HCT116 (cell line): ENCODE results near the gene TRIM5. TPM values are rescaled to one million over a fixed set of nuclear protein-coding genes. Genes with fewer than 3 reads are reported as not detected.

Source experiments
- ATAC-seq: fragments of 200-7000 bp; cut with Tn5 transposase; 2 replicates; pipeline ENCODE4 v1.9.1; 2020; ENCODE audit warnings: mild to moderate bottlenecking, moderate library complexity
- BruUV-seq: library from RNA; stranded (reverse); fragments of 400-500 nt; replicated peaks from 2 replicates; lab custom pipeline; 2021; lab: Mats Ljungman, UMichigan
- CTCF ChIA-PET: fragments of 300-600 bp; sonication (Branson Sonifier 250); formaldehyde crosslinking; loops from one replicate; lab custom pipeline; 2021; ENCODE audit warnings: antibody characterized with exemption; lab: Charles Lee
- POLR2A ChIA-PET: fragments of 300-600, 350-600 bp; sonication (Branson Sonifier 250); formaldehyde crosslinking; loops from one replicate; lab custom pipeline; 2021; ENCODE audit warnings: antibody characterized with exemption; lab: Charles Lee
- RAD21 ChIA-PET, 2 experiments: fragments of 300-600 bp; sonication (Branson Sonifier 250); formaldehyde crosslinking; loops; one replicate each; lab custom pipeline; 2023; ENCODE audit warnings: low total read pairs in 2 of 2; ENCODE audit not compliant: uncharacterized antibody in 2 of 2, unreplicated experiment in 2 of 2, low non-redundant PET in 1 of 2; lab: Charles Lee
- DNase-seq: peaks from one replicate; pipeline ENCODE4 v3.0.0-alpha.2; 2010; ENCODE audit warnings: low read depth, low spot score
- H2AFZ ChIP-seq: fragments of 200-600 bp; shearing (Covaris generic), sonication (generic); 2 replicates; pipeline ENCODE4 v1.6.1; 2017; ENCODE audit warnings: low read depth, mixed run types, mixed read lengths, antibody characterized with exemption, low read length; ENCODE audit not compliant: poor library complexity, severe bottlenecking
- H3K27ac ChIP-seq: 2 replicates; pipeline ENCODE4 v1.5.1; 2012; ENCODE audit warnings: low read depth, low read length
- H3K27me3 ChIP-seq: fragments of 200-600 bp; sonication (generic); 2 replicates; pipeline ENCODE4 v1.6.1; 2016; ENCODE audit warnings: mixed run types, low read length, mixed read lengths; ENCODE audit not compliant: insufficient read depth
- H3K36me3 ChIP-seq, 2 experiments: fragments of 200-500 bp in 1 of 2; fragments of 200-600 bp in 1 of 2; sonication (Bioruptor generic) in 1 of 2; sonication (generic) in 1 of 2; 2 replicates each; pipeline versions ENCODE4 v1.5.1 to v1.6.1; 2014 to 2016; ENCODE audit warnings: low read length in 2 of 2, inconsistent platforms in 1 of 2, mixed read lengths in 1 of 2, mixed run types in 1 of 2; ENCODE audit not compliant: insufficient read depth in 2 of 2, control insufficient read depth in 1 of 2
- H3K4me1 ChIP-seq, 2 experiments: fragments of 200-600 bp in 1 of 2; sonication (generic) in 1 of 2; 2 replicates each; pipeline versions ENCODE4 v1.5.1 to v1.6.1; 2012 to 2017; ENCODE audit warnings: low read length in 2 of 2, inconsistent platforms in 1 of 2, mild to moderate bottlenecking in 1 of 2, mixed read lengths in 1 of 2, mixed run types in 1 of 2, moderate library complexity in 1 of 2; ENCODE audit not compliant: insufficient read depth in 2 of 2, control insufficient read depth in 1 of 2
- H3K4me2 ChIP-seq: fragments of 200-600 bp; sonication (generic); 2 replicates; pipeline ENCODE4 v1.6.1; 2017; ENCODE audit warnings: mixed run types, low read length, mixed read lengths
- H3K4me3 ChIP-seq, 2 experiments: fragments of 200-600 bp in 1 of 2; sonication (generic) in 1 of 2; replicated peaks in 1 of 2; 2 replicates each; pipeline ENCODE4 v1.5.1; 2011 to 2016; ENCODE audit warnings: low read length in 2 of 2, control low read depth in 1 of 2, low read depth in 1 of 2, mild to moderate bottlenecking in 1 of 2, mixed read lengths in 1 of 2, mixed run types in 1 of 2
- H3K79me2 ChIP-seq: fragments of 200-600 bp; sonication (generic); 2 replicates; pipeline ENCODE4 v1.6.1; 2017; ENCODE audit warnings: mild to moderate bottlenecking, mixed run types, low read length, moderate library complexity, mixed read lengths; ENCODE audit not compliant: insufficient read depth
- H3K9ac ChIP-seq: fragments of 200-600 bp; sonication (generic); 2 replicates; pipeline ENCODE4 v1.6.1; 2016; ENCODE audit warnings: low read length, mixed read lengths
- H3K9me2 ChIP-seq: fragments of 200-600 bp; sonication (generic), shearing (Covaris generic); 2 replicates; pipeline ENCODE4 v1.6.1; 2017; ENCODE audit warnings: mixed run types, mild to moderate bottlenecking, moderate library complexity; ENCODE audit not compliant: insufficient read depth
- H3K9me3 ChIP-seq, 2 experiments: fragments of 200-500 bp in 1 of 2; fragments of 200-600 bp in 1 of 2; sonication (Bioruptor generic) in 1 of 2; sonication (generic) in 1 of 2; 2 replicates each; pipeline ENCODE4 v1.6.1; 2014 to 2017; ENCODE audit warnings: low read length in 2 of 2, mixed read lengths in 2 of 2, inconsistent platforms in 1 of 2, low read depth in 1 of 2, mild to moderate bottlenecking in 1 of 2, mixed run types in 1 of 2, moderate library complexity in 1 of 2; ENCODE audit not compliant: control insufficient read depth in 1 of 2, insufficient read depth in 1 of 2
- H4K20me1 ChIP-seq: fragments of 200-600 bp; sonication (generic), shearing (Covaris generic); 2 replicates; pipeline ENCODE4 v1.6.1; 2017; ENCODE audit warnings: mixed run types, mild to moderate bottlenecking, moderate library complexity; ENCODE audit not compliant: insufficient read depth
- CBX3 ChIP-seq: IDR thresholded peaks from 2 replicates; pipeline ENCODE4 v1.6.1; 2012; ENCODE audit warnings: low read depth
- EGR1 ChIP-seq: IDR thresholded peaks from 2 replicates; pipeline ENCODE4 v1.6.1; 2012; ENCODE audit warnings: low read depth
- FOSL1 ChIP-seq: IDR thresholded peaks from 2 replicates; pipeline ENCODE4 v1.6.1; 2012; ENCODE audit warnings: low read depth
- JUND ChIP-seq: IDR thresholded peaks from 2 replicates; pipeline ENCODE4 v1.6.1; 2012
- POLR2A ChIP-seq: IDR thresholded peaks from 2 replicates; pipeline ENCODE4 v1.7.0; 2011; ENCODE audit warnings: borderline replicate concordance; ENCODE audit not compliant: insufficient read depth, insufficient read length; ENCODE audit errors: extremely low read depth
- POLR2AphosphoS5 ChIP-seq: IDR thresholded peaks from 2 replicates; pipeline ENCODE4 v1.6.1; 2011; ENCODE audit warnings: mild to moderate bottlenecking, low read depth, low read length, moderate library complexity
- RAD21 ChIP-seq: IDR thresholded peaks from 2 replicates; pipeline ENCODE4 v1.6.1; 2012; ENCODE audit warnings: low read depth, mild to moderate bottlenecking
- SIN3A ChIP-seq: IDR thresholded peaks from 2 replicates; pipeline ENCODE4 v1.6.1; 2012; ENCODE audit warnings: low read depth
- SP1 ChIP-seq: IDR thresholded peaks from 2 replicates; pipeline ENCODE4 v1.6.1; 2012; ENCODE audit warnings: low read depth
- YY1 ChIP-seq: IDR thresholded peaks from 2 replicates; pipeline ENCODE4 v1.6.1; 2011; ENCODE audit warnings: low read length, low read depth, moderate library complexity, mild to moderate bottlenecking; ENCODE audit not compliant: insufficient replicate concordance; ENCODE audit errors: extremely low read depth
- intact Hi-C: fragments of 100-400 bp; cut with micrococcal nuclease; formaldehyde crosslinking; loops from 2 replicates; pipeline ENCODE4 v1.10.0; 2022
- total RNA-seq: library from RNA; stranded (reverse); gene quantifications from one replicate; pipeline ENCODE4 v1.2.1, GENCODE V29; 2021; ENCODE audit not compliant: unreplicated experiment
- TF ChIP-seq, protein P1 (sequence below): IDR thresholded peaks from 2 replicates; pipeline ENCODE4 v1.6.1; 2012; ENCODE audit warnings: low read depth
- TF ChIP-seq, protein P2 (sequence below): IDR thresholded peaks from 2 replicates; pipeline ENCODE4 v1.6.1; 2012
- TF ChIP-seq, protein P3 (sequence below): IDR thresholded peaks from 2 replicates; pipeline ENCODE4 v1.6.1; 2012
- TF ChIP-seq, protein P4 (sequence below), 3 experiments: fragments of 200-600 bp in 1 of 3; sonication (generic) in 1 of 3; IDR thresholded peaks in 2 of 3; conservative IDR thresholded peaks in 1 of 3; 2 replicates each; pipeline ENCODE4 v1.5.1; 2012 to 2017; ENCODE audit warnings: low read depth in 2 of 3, low read length in 2 of 3, antibody characterized with exemption in 1 of 3, borderline replicate concordance in 1 of 3, control low read depth in 1 of 3, mild to moderate bottlenecking in 1 of 3, mixed read lengths in 1 of 3, mixed run types in 1 of 3, moderate library complexity in 1 of 3; ENCODE audit not compliant: insufficient read depth in 1 of 3

Gene TRIM5
- total RNA-seq, 1 experiment from 2014 or later = 13.7 TPM

DNA sequence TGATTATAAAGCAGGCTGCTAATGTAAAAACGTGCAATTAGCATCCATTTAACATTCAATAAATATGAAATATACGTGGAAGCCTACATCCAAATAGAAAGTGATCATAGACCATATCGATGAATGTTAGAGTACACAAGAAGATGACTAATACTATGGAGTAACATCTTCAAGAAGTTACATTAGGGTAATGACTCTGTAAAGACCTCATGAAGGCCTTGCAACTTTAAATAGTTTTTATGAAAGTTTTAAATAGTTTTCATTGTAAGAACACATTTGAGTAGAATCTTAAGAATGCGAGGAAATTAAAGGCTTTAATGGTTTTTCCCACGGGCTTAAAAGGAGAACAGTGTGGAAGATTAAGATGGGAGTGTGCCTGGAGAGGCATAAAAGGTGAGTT is 58.7 kb downstream of the TRIM5 start:
- Histone ChIP-seq H3K36me3 (no peaks in the 10 kb centered on the region), H3K9ac (no peak overlapping the region), H3K9me2 (no peaks in the 10 kb centered on the region), H3K27ac (no peak overlapping the region), H4K20me1 (no peaks in the 10 kb centered on the region), H3K79me2 (no peaks in the 10 kb centered on the region), H3K27me3 (no peaks in the 10 kb centered on the region), H3K4me2 (no peak overlapping the region), H3K9me3 (no peaks in the 10 kb centered on the region), H3K4me1 (peaks cover 1 to 12% of the 10 kb centered on the region in 2 experiments; a peak in 2 of 4 replicates), H3K4me3 (no peak overlapping the region), H2AFZ (no peak overlapping the region)
- intact Hi-C loops = no loop called here
- DNase-seq = no peak
- BruUV-seq = no TSS peak
- RAD21 ChIA-PET = no interaction called here
- CTCF ChIA-PET = no interaction called here
- ATAC-seq = no peak
- no peak for TF ChIP-seq FOSL1
- no peak for TF ChIP-seq SIN3A
- TF ChIP-seq, protein P1, sequence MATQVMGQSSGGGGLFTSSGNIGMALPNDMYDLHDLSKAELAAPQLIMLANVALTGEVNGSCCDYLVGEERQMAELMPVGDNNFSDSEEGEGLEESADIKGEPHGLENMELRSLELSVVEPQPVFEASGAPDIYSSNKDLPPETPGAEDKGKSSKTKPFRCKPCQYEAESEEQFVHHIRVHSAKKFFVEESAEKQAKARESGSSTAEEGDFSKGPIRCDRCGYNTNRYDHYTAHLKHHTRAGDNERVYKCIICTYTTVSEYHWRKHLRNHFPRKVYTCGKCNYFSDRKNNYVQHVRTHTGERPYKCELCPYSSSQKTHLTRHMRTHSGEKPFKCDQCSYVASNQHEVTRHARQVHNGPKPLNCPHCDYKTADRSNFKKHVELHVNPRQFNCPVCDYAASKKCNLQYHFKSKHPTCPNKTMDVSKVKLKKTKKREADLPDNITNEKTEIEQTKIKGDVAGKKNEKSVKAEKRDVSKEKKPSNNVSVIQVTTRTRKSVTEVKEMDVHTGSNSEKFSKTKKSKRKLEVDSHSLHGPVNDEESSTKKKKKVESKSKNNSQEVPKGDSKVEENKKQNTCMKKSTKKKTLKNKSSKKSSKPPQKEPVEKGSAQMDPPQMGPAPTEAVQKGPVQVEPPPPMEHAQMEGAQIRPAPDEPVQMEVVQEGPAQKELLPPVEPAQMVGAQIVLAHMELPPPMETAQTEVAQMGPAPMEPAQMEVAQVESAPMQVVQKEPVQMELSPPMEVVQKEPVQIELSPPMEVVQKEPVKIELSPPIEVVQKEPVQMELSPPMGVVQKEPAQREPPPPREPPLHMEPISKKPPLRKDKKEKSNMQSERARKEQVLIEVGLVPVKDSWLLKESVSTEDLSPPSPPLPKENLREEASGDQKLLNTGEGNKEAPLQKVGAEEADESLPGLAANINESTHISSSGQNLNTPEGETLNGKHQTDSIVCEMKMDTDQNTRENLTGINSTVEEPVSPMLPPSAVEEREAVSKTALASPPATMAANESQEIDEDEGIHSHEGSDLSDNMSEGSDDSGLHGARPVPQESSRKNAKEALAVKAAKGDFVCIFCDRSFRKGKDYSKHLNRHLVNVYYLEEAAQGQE = no peak
- TF ChIP-seq RAD21 = no peak
- no peak for TF ChIP-seq POLR2AphosphoS5
- TF ChIP-seq CBX3 = no peak
- TF ChIP-seq, protein P2, sequence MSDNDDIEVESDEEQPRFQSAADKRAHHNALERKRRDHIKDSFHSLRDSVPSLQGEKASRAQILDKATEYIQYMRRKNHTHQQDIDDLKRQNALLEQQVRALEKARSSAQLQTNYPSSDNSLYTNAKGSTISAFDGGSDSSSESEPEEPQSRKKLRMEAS = no peak
- no peak for TF ChIP-seq YY1
- TF ChIP-seq, protein P3, sequence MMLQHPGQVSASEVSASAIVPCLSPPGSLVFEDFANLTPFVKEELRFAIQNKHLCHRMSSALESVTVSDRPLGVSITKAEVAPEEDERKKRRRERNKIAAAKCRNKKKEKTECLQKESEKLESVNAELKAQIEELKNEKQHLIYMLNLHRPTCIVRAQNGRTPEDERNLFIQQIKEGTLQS = no peak
- TF ChIP-seq, protein P4, sequence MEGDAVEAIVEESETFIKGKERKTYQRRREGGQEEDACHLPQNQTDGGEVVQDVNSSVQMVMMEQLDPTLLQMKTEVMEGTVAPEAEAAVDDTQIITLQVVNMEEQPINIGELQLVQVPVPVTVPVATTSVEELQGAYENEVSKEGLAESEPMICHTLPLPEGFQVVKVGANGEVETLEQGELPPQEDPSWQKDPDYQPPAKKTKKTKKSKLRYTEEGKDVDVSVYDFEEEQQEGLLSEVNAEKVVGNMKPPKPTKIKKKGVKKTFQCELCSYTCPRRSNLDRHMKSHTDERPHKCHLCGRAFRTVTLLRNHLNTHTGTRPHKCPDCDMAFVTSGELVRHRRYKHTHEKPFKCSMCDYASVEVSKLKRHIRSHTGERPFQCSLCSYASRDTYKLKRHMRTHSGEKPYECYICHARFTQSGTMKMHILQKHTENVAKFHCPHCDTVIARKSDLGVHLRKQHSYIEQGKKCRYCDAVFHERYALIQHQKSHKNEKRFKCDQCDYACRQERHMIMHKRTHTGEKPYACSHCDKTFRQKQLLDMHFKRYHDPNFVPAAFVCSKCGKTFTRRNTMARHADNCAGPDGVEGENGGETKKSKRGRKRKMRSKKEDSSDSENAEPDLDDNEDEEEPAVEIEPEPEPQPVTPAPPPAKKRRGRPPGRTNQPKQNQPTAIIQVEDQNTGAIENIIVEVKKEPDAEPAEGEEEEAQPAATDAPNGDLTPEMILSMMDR (IDR thresholded peaks at IDR 0.05 in 2 of 3, conservative IDR thresholded peaks at IDR 0.05 in 1 of 3; ENCODE audit: borderline replicate concordance in 1 of 3, insufficient read depth in 1 of 3, low read depth in 2 of 3, low read length in 2 of 3) = no peak
- TF ChIP-seq SP1 = no peak
- no peak for TF ChIP-seq EGR1
- TF ChIP-seq JUND = no peak
- no peak for TF ChIP-seq POLR2A
- POLR2A ChIA-PET = no interaction called here
